ENCODE results near the gene TRAF4. TPM values are rescaled to one million over a fixed set of nuclear protein-coding genes. Genes with fewer than 3 reads are reported as not detected.

The TRAF4 gene
- total RNA-seq, 1 donor from 2014 or later = 172 TPM

DNA sequence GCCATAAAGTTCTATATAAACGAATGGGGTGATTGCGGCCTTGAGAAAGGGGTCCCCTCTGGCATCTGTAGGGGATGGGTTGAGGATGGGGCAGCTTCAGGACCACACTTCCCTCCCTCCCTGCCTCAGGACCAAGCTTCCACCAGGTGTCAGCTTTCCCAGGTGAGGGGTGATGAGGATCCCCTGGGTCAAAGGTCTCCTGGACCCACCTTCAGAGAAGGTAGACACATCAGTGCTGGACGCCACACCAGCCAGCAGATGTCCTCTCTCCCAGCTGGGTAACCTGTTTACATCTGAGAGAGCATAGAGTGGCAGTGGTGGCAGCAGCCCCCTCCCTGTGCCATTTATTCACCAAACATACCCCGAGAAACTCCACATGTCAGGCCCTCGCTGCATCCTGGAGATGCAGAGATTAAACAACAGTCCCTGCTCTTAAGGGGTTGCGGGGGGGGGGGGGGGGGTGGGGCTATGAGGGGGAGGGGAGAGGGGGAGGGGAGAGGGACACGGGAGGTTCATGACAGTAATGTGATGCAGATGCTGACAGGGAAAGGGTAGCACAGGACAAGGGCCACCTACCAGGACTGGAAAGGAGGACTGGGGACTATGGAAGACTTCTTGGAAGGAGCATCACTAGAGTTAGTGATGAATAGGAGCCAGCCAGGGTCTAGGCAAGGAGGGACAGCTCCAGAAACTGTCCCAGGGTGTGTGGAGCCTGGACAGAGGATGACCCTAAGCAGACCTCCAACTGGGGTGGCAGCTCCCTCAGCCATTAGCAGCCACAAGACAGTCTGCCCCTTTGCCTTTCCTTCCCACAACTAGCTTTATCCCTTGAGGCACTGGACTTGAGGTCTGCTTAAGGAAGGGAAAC lies 37.1 kb upstream of the TRAF4 start:
- Mint-ChIP-seq H3K9me3 (no peaks in the 10 kb centered on the region), H3K27me3 (ENCODE audit: low read depth) (peaks cover 4% of the 10 kb centered on the region), H3K4me1 (peaks cover 36% of the 10 kb centered on the region), H3K36me3 (ENCODE audit: low read depth) (peaks cover 9% of the 10 kb centered on the region), H3K4me3 (peak overlapping the region; percentile 76), H3K27ac (ENCODE audit: unreplicated experiment) (no peak overlapping the region)
- no peak for DNase-seq (ENCODE audit: low read depth, low spot score)
- TF ChIP-seq, protein P1, sequence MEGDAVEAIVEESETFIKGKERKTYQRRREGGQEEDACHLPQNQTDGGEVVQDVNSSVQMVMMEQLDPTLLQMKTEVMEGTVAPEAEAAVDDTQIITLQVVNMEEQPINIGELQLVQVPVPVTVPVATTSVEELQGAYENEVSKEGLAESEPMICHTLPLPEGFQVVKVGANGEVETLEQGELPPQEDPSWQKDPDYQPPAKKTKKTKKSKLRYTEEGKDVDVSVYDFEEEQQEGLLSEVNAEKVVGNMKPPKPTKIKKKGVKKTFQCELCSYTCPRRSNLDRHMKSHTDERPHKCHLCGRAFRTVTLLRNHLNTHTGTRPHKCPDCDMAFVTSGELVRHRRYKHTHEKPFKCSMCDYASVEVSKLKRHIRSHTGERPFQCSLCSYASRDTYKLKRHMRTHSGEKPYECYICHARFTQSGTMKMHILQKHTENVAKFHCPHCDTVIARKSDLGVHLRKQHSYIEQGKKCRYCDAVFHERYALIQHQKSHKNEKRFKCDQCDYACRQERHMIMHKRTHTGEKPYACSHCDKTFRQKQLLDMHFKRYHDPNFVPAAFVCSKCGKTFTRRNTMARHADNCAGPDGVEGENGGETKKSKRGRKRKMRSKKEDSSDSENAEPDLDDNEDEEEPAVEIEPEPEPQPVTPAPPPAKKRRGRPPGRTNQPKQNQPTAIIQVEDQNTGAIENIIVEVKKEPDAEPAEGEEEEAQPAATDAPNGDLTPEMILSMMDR (conservative IDR thresholded peaks at IDR 0.05) = no peak

DNA sequence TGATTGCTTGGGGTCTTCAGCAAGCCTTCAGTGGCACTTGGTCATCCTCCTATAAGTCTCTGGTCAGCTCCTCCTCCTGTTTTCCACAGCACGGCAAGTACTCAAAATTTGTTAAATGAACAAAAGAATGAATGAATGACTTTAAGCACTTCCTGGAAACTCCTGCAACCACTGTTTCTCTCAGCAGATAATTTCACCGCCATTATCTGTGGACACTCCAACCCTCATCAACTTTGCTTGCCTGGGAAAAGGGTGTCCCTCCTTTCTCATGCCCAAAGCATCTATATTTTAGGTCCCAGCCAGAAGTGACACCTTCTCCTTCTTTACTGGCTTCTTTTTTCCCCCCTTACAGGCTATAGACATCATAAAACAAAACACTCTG lies 36.5 kb upstream of the TRAF4 start:
- peaks cover 4% of the 10 kb centered on the region for H3K27me3 Mint-ChIP-seq (ENCODE audit: low read depth)

DNA sequence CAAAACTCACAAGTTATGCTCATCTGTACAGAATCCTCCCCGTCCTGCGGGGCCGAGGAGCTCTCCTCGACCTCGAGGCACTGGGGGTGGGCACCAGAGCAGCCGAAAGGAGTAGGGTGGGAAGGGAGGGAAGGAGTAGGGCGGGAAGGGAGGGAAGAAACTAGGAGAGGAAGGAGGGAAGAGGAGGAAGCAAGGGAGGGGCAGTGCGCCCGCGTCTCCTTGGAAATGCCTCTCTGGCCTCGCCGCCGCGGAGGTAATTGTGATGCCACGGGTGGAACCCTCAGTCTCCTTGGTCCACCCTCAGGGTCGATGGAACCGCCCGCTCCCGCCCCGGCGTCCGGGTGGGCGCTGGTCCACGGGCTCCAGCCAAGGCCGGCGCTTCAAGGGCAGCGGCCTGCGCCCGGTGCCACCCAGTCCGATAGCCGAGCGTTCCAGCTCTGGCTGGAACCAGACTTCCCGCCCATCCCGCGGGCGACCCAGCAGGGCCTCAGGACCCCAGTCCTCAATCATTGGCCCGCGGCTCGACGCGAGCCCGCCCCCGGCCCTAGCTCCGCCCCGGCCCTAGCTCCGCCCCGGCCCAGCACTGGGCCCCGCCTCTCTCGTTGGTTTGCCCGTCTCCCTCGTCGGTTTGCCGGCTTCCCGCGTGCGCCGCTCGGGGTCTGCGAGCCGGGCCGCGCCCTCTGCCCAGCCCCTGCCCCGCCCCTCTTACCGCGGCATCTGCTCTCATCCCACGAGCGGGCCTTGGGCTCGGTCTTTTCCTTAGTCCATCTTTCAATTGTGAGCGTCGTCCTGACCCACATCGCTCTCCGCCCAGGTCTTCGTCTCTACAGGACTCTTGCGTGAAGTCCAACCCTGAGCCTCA lies 32.7 kb upstream of the TRAF4 start:
- peaks cover 21% of the 10 kb centered on the region for H3K36me3 Mint-ChIP-seq (ENCODE audit: low read depth)
- peak; percentile 96 for DNase-seq (ENCODE audit: low read depth, low spot score)
- H3K27me3 Mint-ChIP-seq (ENCODE audit: low read depth) = peaks cover 4% of the 10 kb centered on the region
- H3K4me1 Mint-ChIP-seq = peaks cover 38% of the 10 kb centered on the region
- TF ChIP-seq, protein P1 (conservative IDR thresholded peaks at IDR 0.05) = no peak
- H3K27ac Mint-ChIP-seq (ENCODE audit: unreplicated experiment) = peak overlapping the region; percentile 100
- H3K4me3 Mint-ChIP-seq = peak overlapping the region; percentile 96
- H3K9me3 Mint-ChIP-seq = no peaks in the 10 kb centered on the region

More for the DNA sequence above, 36.5 kb upstream of the TRAF4 start:
- TF ChIP-seq, protein P1 (conservative IDR thresholded peaks at IDR 0.05) = no peak
- Mint-ChIP-seq H3K4me3 (peak overlapping the region; percentile 76), H3K4me1 (peaks cover 36% of the 10 kb centered on the region), H3K36me3 (ENCODE audit: low read depth) (peaks cover 5% of the 10 kb centered on the region), H3K9me3 (no peaks in the 10 kb centered on the region), H3K27ac (ENCODE audit: unreplicated experiment) (no peak overlapping the region)
- no peak for DNase-seq (ENCODE audit: low read depth, low spot score)

DNA sequence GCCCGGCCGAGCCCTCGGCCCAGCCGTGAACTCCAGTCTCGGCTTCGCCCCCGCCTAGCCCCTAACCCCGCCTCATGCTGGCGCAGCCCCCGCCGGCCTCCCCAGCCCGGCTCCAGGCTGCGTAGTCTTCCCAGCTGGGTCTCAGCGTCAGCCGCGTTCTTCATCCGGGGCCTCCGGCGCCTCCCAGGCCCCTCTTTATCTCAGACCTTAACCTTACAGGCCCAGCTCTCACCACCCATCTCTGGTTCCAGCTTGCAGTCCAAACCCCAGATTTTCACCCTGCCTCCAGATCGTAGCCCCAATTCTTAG lies 32.1 kb upstream of the TRAF4 start, which contains the start of gene PROCA1:
TSS of gene PROCA1 (minus strand) at position 166 of the 309 bp plus-strand sequence. CDS start 228 bp downstream, outside the sequence.
- TF ChIP-seq, protein P1 (conservative IDR thresholded peaks at IDR 0.05) = no peak
- Mint-ChIP-seq H3K27ac (ENCODE audit: unreplicated experiment) (peak within 1 kb of the TSS; percentile 100), H3K36me3 (ENCODE audit: low read depth) (peaks cover 21% of the 10 kb centered on the region), H3K4me1 (peaks cover 44% of the 10 kb centered on the region), H3K9me3 (no peaks in the 10 kb centered on the region), H3K27me3 (ENCODE audit: low read depth) (peaks cover 4% of the 10 kb centered on the region), H3K4me3 (peak within 1 kb of the TSS; percentile 96)
- DNase-seq (ENCODE audit: low read depth, low spot score) = no peak

DNA sequence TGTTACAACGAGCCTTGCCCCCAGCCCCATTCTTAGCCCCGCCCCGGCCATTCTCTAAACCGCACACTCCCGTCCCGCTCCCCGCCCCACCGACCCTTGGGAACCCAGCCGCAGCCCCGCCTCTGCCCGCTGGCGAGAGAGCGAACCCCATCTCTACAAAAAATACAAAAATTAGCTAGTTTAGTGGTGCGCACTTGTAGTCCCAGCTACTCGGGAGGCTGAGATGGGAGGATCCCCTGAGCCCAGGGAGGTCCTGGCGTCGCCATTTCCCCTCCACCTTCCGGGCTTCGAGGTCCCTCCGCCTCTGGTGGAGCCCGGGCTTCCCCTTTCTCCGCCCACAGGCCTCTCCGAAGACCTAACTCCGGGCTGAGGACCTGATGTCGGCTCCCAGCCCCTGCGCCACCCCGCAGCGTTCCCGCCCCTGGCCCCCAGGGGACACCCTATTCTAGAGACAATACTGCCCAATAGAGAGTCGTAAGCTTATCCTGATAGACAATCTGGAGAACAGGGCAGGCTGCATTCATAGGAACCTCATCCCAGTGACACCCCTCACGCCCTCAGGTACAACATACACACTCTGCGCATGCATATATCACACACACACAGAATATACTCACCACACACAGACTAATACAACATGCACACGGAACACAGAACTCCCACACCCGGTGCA lies 31.6 kb upstream of the TRAF4 start:
- Mint-ChIP-seq H3K27me3 (ENCODE audit: low read depth) (peaks cover 3% of the 10 kb centered on the region), H3K4me1 (peaks cover 42% of the 10 kb centered on the region), H3K27ac (ENCODE audit: unreplicated experiment) (peak overlapping the region; percentile 82), H3K9me3 (no peaks in the 10 kb centered on the region), H3K4me3 (peak overlapping the region; percentile 96), H3K36me3 (ENCODE audit: low read depth) (peaks cover 19% of the 10 kb centered on the region)
- peak; percentile 35 for DNase-seq (ENCODE audit: low read depth, low spot score)
- TF ChIP-seq, protein P1 (conservative IDR thresholded peaks at IDR 0.05) = no peak
